Endothelial cell of umbilical vein (primary cell): ENCODE measurements around the gene JTB. TPM values are rescaled to one million over a fixed set of nuclear protein-coding genes. Genes with fewer than 3 reads are reported as not detected.

Experiments used
- BruUV-seq: library from RNA; stranded (reverse); fragments of 400-500 nt; replicated peaks from 2 replicates; lab custom pipeline; 2021; lab: Mats Ljungman, UMichigan
- CTCF ChIA-PET: fragments of 300-600, 350-600 bp; sonication (Branson Sonifier 250); formaldehyde crosslinking; loops from one replicate; lab custom pipeline; 2021; ENCODE audit warnings: antibody characterized with exemption, inconsistent platforms; lab: Charles Lee
- POLR2A ChIA-PET: fragments of 300-600, 350-600 bp; sonication (Branson Sonifier 250); formaldehyde crosslinking; loops from one replicate; lab custom pipeline; 2021; ENCODE audit warnings: antibody characterized with exemption, inconsistent platforms; lab: Charles Lee
- DNase-seq: peaks from one replicate; pipeline ENCODE4 v3.0.0-alpha.2; 2011; ENCODE audit warnings: low read depth, low spot score
- FAIRE-seq: peaks from 2 replicates; lab custom pipeline; 2011; peaks lifted over from hg19 to GRCh38; lab: Jason Lieb, UNC
- H2AFZ ChIP-seq: 2 replicates; pipeline ENCODE4 v1.6.0; 2012; ENCODE audit warnings: low read depth, low read length, control low read depth, inconsistent platforms
- H3K27ac ChIP-seq: 2 replicates; pipeline ENCODE4 v1.5.1; 2011; ENCODE audit warnings: low read depth, mild to moderate bottlenecking, control low read depth, low read length, moderate library complexity; ENCODE audit not compliant: insufficient read depth
- H3K27me3 ChIP-seq, 2 experiments: 2 replicates each; pipeline versions ENCODE4 v1.6.0 to v1.6.1; 2011; ENCODE audit warnings: low read length in 2 of 2, mixed read lengths in 1 of 2; ENCODE audit not compliant: control insufficient read depth in 2 of 2, insufficient read depth in 2 of 2
- H3K36me3 ChIP-seq, 2 experiments: 2 replicates in 1 of 2; 3 replicates in 1 of 2; pipeline ENCODE4 v1.5.1; 2011; ENCODE audit warnings: low read length in 2 of 2, mild to moderate bottlenecking in 1 of 2, moderate library complexity in 1 of 2; ENCODE audit not compliant: control insufficient read depth in 2 of 2, insufficient read depth in 2 of 2; ENCODE audit errors: extremely low read depth in 1 of 2
- H3K4me1 ChIP-seq: 3 replicates; pipeline ENCODE4 v1.5.1; 2011; ENCODE audit warnings: mild to moderate bottlenecking, low read length; ENCODE audit not compliant: control insufficient read depth, insufficient read depth; ENCODE audit errors: extremely low read depth
- H3K4me2 ChIP-seq: 2 replicates; pipeline ENCODE4 v1.6.1; 2011; ENCODE audit warnings: low read length, control low read depth, mixed read lengths; ENCODE audit not compliant: insufficient read depth
- H3K4me3 ChIP-seq, 3 experiments: fragments of 200-600 bp in 1 of 3; sonication (generic), shearing (Covaris generic) in 1 of 3; replicated peaks in 1 of 3; 2 replicates each; pipeline ENCODE4 v1.5.1; 2011 to 2016; ENCODE audit warnings: control low read depth in 3 of 3, low read length in 3 of 3, mild to moderate bottlenecking in 2 of 3, inconsistent platforms in 1 of 3, low read depth in 1 of 3, moderate library complexity in 1 of 3; ENCODE audit not compliant: insufficient read depth in 1 of 3
- H3K79me2 ChIP-seq: 2 replicates; pipeline ENCODE4 v1.6.0; 2012; ENCODE audit warnings: low read length, inconsistent platforms; ENCODE audit not compliant: control insufficient read depth, insufficient read depth
- H3K9ac ChIP-seq: replicated peaks from 2 replicates; pipeline ENCODE3; 2011; ENCODE audit warnings: low read length, control low read depth; ENCODE audit not compliant: insufficient read depth; ENCODE audit errors: extremely low read depth
- H3K9me1 ChIP-seq: replicated peaks from 3 replicates; pipeline ENCODE4 v1.6.0; 2011; ENCODE audit warnings: mild to moderate bottlenecking, low read length; ENCODE audit not compliant: control insufficient read depth, insufficient read depth; ENCODE audit errors: extremely low read depth
- H3K9me3 ChIP-seq: replicated peaks from 2 replicates; pipeline ENCODE4 v1.5.1; 2012; ENCODE audit warnings: low read length, inconsistent platforms; ENCODE audit not compliant: control insufficient read depth, insufficient read depth
- H4K20me1 ChIP-seq: replicated peaks from 2 replicates; pipeline ENCODE3; 2011; ENCODE audit warnings: mild to moderate bottlenecking, low read length; ENCODE audit not compliant: control insufficient read depth, insufficient read depth; ENCODE audit errors: extremely low read depth
- CTCF ChIP-seq, 2 donors: IDR thresholded peaks; 1 replicate in 1 of 2; 2 replicates in 1 of 2; pipeline ENCODE4 v1.5.1; 2011; ENCODE audit warnings: low read length in 2 of 2, mild to moderate bottlenecking in 2 of 2, moderate library complexity in 2 of 2, control low read depth in 1 of 2, inconsistent platforms in 1 of 2, low read depth in 1 of 2; ENCODE audit not compliant: insufficient read depth in 1 of 2; ENCODE audit errors: extremely low read depth in 1 of 2
- EZH2 ChIP-seq: IDR thresholded peaks from 2 replicates; pipeline ENCODE4 v1.6.1; 2012; ENCODE audit warnings: borderline replicate concordance, low read depth, mild to moderate bottlenecking, moderate library complexity, low read length, inconsistent platforms; ENCODE audit not compliant: severe bottlenecking
- FOS ChIP-seq: IDR thresholded peaks from 2 replicates; pipeline ENCODE4 v1.6.1; 2011; ENCODE audit warnings: mild to moderate bottlenecking, low read length, moderate library complexity, borderline replicate concordance; ENCODE audit not compliant: insufficient read depth
- GATA2 ChIP-seq: IDR thresholded peaks from 2 replicates; pipeline ENCODE4 v1.7.0; 2011; ENCODE audit warnings: low read depth, mild to moderate bottlenecking, moderate library complexity, mixed read lengths, low read length; ENCODE audit not compliant: insufficient read length, insufficient read depth
- JUN ChIP-seq: IDR thresholded peaks from 2 replicates; pipeline ENCODE4 v1.6.1; 2011; ENCODE audit warnings: borderline replicate concordance, low read depth; ENCODE audit not compliant: insufficient read length, insufficient read depth
- MAX ChIP-seq: IDR thresholded peaks from 2 replicates; pipeline ENCODE4 v1.6.1; 2011; ENCODE audit not compliant: insufficient read depth, insufficient read length
- MYC ChIP-seq: IDR thresholded peaks from one replicate; pipeline ENCODE4 v1.6.1; 2011; ENCODE audit warnings: mild to moderate bottlenecking, low read depth, low read length
- POLR2A ChIP-seq: IDR thresholded peaks from 2 replicates; pipeline ENCODE4 v1.6.1; 2012; ENCODE audit warnings: low read depth, mild to moderate bottlenecking, control low read depth, low read length
- POLR2AphosphoS5 ChIP-seq: IDR thresholded peaks from 2 replicates; pipeline ENCODE4 v1.6.1; 2012; ENCODE audit warnings: low read depth, mild to moderate bottlenecking, control low read depth, low read length, moderate library complexity; ENCODE audit not compliant: insufficient read depth
- dilution Hi-C: fragments of 300-500 bp; cut with MboI; formaldehyde crosslinking; loops from one replicate; pipeline ENCODE4 v1.15.0; 2019; ENCODE audit warnings: low sequenced_read_pairs; ENCODE audit not compliant: extremely low pct_ligation_motif_present
- intact Hi-C: fragments of 100-400 bp; cut with micrococcal nuclease; formaldehyde crosslinking; loops from one replicate; pipeline ENCODE4 v1.10.0; 2022
- polyA plus RNA-seq, 4 experiments: library from polyadenylated mRNA; depleted of rRNA in 3 of 4; stranded (reverse) in 3 of 4; unstranded in 1 of 4; fragments of >200 nt; gene quantifications; 2 replicates each; pipeline versions ENCODE4 v1.2.1 to v1.2.3, GENCODE V29; 2011 to 2012; ENCODE audit warnings: missing spikeins in 1 of 4
- total RNA-seq: library from RNA; stranded (reverse); gene quantifications from 2 replicates; pipeline ENCODE4 v1.2.3, GENCODE V29; 2021

The JTB gene
- total and polyA plus RNA-seq, 2 donors (not counting 3 experiments of a cell fraction or from before 2014, with no cell fraction given) = 90.2 to 149 TPM

DNA sequence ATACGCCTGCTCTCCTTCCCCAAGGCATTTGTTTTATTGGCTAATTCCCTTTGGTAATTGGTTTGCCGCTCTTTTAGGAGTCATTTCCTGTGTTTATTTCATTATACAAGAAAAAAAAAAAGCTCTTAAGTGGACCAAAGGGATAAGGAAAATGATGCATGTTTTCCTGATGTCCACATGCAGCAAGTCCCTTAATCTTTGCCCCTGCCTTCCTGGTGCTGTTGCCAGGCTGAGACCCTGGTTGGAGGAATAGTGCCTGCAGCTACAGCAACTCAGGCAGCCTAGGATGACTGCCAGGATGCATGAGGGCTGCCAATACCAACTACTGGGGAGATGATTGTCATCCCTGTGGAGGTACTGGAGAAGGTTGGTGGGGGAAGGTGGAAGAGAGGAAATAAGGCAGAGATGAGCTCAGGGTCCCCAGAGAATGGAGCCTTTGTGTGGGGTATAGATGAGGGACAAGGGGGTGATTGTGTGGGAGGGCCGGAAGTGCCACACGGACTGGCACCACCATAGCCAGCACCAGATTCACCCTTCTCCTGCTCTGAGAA, 48.6 kb downstream of the JTB start:
- no peaks in the 10 kb centered on the region for H3K79me2 ChIP-seq
- no peak overlapping the region for H3K4me3 ChIP-seq
- peak overlapping the region; percentile 7 for H3K4me2 ChIP-seq
- no peak overlapping the region for H2AFZ ChIP-seq
- BruUV-seq = no TSS peak
- FAIRE-seq (peak; percentile 93), DNase-seq (peak; percentile 91)
- H3K4me1 ChIP-seq = peaks cover 19% of the 10 kb centered on the region
- ChIA-PET POLR2A (no interaction called here), CTCF (interaction anchor here (0.9 to 5.1 kb wide), 10 partner anchors 11 to 134 kb away, joined by 3 to 34 read pairs (median 5); partner anchors contain the start of genes CREB3L4, DENND4B, JTB and RAB13)
- no peaks in the 10 kb centered on the region for H3K27me3 ChIP-seq
- peaks cover under 1 to 19% of the 10 kb centered on the region in 2 experiments for H3K36me3 ChIP-seq
- H4K20me1 ChIP-seq = no peaks in the 10 kb centered on the region
- H3K9me3 ChIP-seq = no peaks in the 10 kb centered on the region
- TF ChIP-seq FOS (peak; percentile 20), JUN (peak; percentile 24), MAX (no peak)
- no peaks in the 10 kb centered on the region for H3K9me1 ChIP-seq
- H3K9ac ChIP-seq = no peak overlapping the region
- intact Hi-C loops (loop anchor here (1.0 kb wide), 1 partner anchor 34 kb away; the partner anchor contains the start of gene SLC39A1), dilution Hi-C loops (no loop called here)
- H3K27ac ChIP-seq = peak overlapping the region; percentile 4

DNA sequence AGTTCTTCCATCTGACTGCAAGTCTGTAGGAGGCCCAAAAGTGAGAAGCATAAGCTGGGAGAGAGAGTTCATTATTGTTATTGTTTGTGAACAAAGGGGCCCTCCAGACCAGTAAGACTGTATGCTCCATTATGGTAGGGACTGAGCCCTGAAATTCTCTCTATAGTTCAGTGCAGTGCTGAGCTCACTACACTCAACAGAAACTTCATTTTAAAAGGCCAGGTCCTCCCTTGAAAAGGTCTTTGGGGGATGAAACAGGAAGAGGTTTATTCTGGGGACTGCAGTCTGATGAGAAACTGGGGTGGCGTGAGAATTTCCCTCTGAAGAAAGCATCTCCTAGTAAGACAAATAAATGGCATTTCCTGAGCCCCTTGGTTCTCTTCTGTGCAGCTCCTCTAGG, 49.2 kb downstream of the JTB start:
- Histone ChIP-seq H4K20me1 (no peaks in the 10 kb centered on the region), H3K4me2 (peak overlapping the region; percentile 7), H3K4me3 (no peak overlapping the region), H3K9me1 (no peaks in the 10 kb centered on the region), H3K4me1 (peaks cover 22% of the 10 kb centered on the region), H3K36me3 (peaks cover 0 to 13% of the 10 kb centered on the region in 2 experiments), H3K9ac (no peak overlapping the region), H3K27me3 (no peaks in the 10 kb centered on the region), H2AFZ (no peak overlapping the region), H3K79me2 (no peaks in the 10 kb centered on the region), H3K9me3 (no peaks in the 10 kb centered on the region), H3K27ac (peak overlapping the region; percentile 4)
- BruUV-seq = no TSS peak
- POLR2A ChIA-PET = no interaction called here
- TF ChIP-seq POLR2AphosphoS5 = no peak
- TF ChIP-seq POLR2A = no peak
- no peak for TF ChIP-seq FOS
- no peak for TF ChIP-seq MYC
- TF ChIP-seq GATA2 = no peak
- TF ChIP-seq JUN = no peak
- no peak for TF ChIP-seq EZH2
- no peak for TF ChIP-seq MAX
- TF ChIP-seq CTCF (IDR thresholded peaks at IDR 0.05; ENCODE audit: extremely low read depth in 1 of 2, insufficient read depth in 1 of 2, low read depth in 1 of 2, low read length in 2 of 2) = no peak
- DNase-seq = no peak
- CTCF ChIA-PET = interaction anchor here (1.0 to 5.1 kb wide), 9 partner anchors 12 to 133 kb away, joined by 3 to 34 read pairs (median 5); partner anchors contain the start of genes CREB3L4, DENND4B, JTB and RAB13
- intact Hi-C loops (no loop called here), dilution Hi-C loops (no loop called here)
- no peak for FAIRE-seq
